Activated CD4-positive, alpha-beta memory T cell treated with anti-CD3 and anti-CD28 coated beads for 36 hours (primary cell): Measurements from ENCODE around the gene ATN1. TPM values are rescaled to one million over a fixed set of nuclear protein-coding genes. Genes with fewer than 3 reads are reported as not detected.

Experiments used
- CTCF ChIA-PET: fragments of 350-600 bp; sonication (Branson Sonifier 250); formaldehyde crosslinking; loops from one replicate; lab custom pipeline; 2021; ENCODE audit warnings: antibody characterized with exemption, inconsistent platforms; lab: Charles Lee
- POLR2A ChIA-PET: fragments of 350-600 bp; sonication (Branson Sonifier 250); formaldehyde crosslinking; loops from one replicate; lab custom pipeline; 2021; ENCODE audit warnings: antibody characterized with exemption; lab: Charles Lee
- DNase-seq: peaks from one replicate; pipeline ENCODE4 v3.0.0-alpha.2; 2020
- H3K27ac Mint-ChIP-seq: one replicate; pipeline ENCODE4 v1.8.0; 2021; ENCODE audit warnings: mixed read lengths
- H3K27me3 Mint-ChIP-seq: one replicate; pipeline ENCODE4 v1.8.0; 2021; ENCODE audit warnings: mixed read lengths
- H3K36me3 Mint-ChIP-seq: one replicate; pipeline ENCODE4 v1.8.0; 2021; ENCODE audit warnings: mixed read lengths
- H3K4me1 Mint-ChIP-seq: one replicate; pipeline ENCODE4 v1.8.0; 2021; ENCODE audit warnings: low read depth, mixed read lengths
- H3K4me3 Mint-ChIP-seq: one replicate; pipeline ENCODE4 v1.8.0; 2021; ENCODE audit warnings: mild to moderate bottlenecking, mixed read lengths
- H3K9me3 Mint-ChIP-seq: one replicate; pipeline ENCODE4 v1.8.0; 2021; ENCODE audit warnings: mixed read lengths
- intact Hi-C: fragments of 100-400 bp; cut with micrococcal nuclease; formaldehyde crosslinking; loops from one replicate; pipeline ENCODE4 v1.15.1; 2023
- total RNA-seq, 2 experiments: library from RNA; stranded (reverse); gene quantifications; one replicate each; pipeline ENCODE4 v1.2.3, GENCODE V29; 2021

The ATN1 gene
- total RNA-seq, 2 experiments from 2014 or later = 34.8 to 37.8 TPM

GRCh38 chr12:6916426-6917200, 11.1 kb upstream of the ATN1 start:
- POLR2A ChIA-PET = interaction anchor here (1.0 to 2.5 kb wide), 3 partner anchors 9 to 36 kb away, joined by 3 to 10 read pairs (median 4); no protein-coding TSS in a partner anchor
- H3K4me3 Mint-ChIP-seq = no peak overlapping the region
- H3K36me3 Mint-ChIP-seq = peaks cover 34% of the 10 kb centered on the region
- H3K27ac Mint-ChIP-seq = no peak overlapping the region
- CTCF ChIA-PET = interaction anchor here (1.0 to 1.1 kb wide), 4 partner anchors 10 to 44 kb away, joined by 3 to 5 read pairs (median 4); partner anchors contain the start of gene SPSB2
- H3K27me3 Mint-ChIP-seq = no peaks in the 10 kb centered on the region
- DNase-seq = no peak
- peaks cover 34% of the 10 kb centered on the region for H3K4me1 Mint-ChIP-seq
- H3K9me3 Mint-ChIP-seq = no peaks in the 10 kb centered on the region
- intact Hi-C loops = no loop called here

DNA sequence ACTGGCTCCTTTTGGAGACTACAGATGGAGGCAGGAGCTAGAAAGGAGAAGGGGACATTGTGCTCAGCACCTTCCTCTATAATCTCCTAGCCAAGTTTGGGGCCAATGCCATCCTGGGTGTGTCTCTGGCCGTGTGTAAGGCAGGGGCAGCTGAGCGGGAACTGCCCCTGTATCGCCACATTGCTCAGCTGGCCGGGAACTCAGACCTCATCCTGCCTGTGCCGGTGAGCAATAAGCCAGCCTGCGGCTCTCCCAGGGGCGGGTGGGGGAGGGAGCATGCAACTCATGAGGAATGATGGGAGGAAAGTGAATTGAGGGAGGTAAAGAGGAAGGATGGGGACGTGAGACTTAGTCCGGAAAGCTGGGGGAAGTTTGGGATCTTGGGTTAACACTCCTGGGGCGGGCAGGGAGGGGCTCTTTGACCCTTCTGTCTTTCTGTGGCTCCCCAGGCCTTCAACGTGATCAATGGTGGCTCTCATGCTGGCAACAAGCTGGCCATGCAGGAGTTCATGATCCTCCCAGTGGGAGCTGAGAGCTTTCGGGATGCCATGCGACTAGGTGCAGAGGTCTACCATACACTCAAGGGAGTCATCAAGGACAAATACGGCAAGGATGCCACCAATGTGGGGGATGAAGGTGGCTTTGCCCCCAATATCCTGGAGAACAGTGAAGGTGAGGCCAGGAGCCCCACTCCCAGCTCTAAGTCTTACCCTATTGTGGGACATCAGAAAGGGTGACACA, 10.1 kb upstream of the ATN1 start:
- Mint-ChIP-seq H3K27ac (no peak overlapping the region), H3K4me3 (no peak overlapping the region), H3K9me3 (no peaks in the 10 kb centered on the region), H3K27me3 (no peaks in the 10 kb centered on the region), H3K4me1 (peaks cover 33% of the 10 kb centered on the region), H3K36me3 (peaks cover 39% of the 10 kb centered on the region)
- POLR2A ChIA-PET = interaction anchor here (1.0 to 1.1 kb wide), 2 partner anchors 20 to 37 kb away, joined by 3 to 4 read pairs; no protein-coding TSS in a partner anchor
- CTCF ChIA-PET = interaction anchor here (1.0 kb wide), 1 partner anchor 27 kb away, joined by 3 read pairs; no protein-coding TSS in a partner anchor
- no peak for DNase-seq
- intact Hi-C loops = no loop called here

DNA sequence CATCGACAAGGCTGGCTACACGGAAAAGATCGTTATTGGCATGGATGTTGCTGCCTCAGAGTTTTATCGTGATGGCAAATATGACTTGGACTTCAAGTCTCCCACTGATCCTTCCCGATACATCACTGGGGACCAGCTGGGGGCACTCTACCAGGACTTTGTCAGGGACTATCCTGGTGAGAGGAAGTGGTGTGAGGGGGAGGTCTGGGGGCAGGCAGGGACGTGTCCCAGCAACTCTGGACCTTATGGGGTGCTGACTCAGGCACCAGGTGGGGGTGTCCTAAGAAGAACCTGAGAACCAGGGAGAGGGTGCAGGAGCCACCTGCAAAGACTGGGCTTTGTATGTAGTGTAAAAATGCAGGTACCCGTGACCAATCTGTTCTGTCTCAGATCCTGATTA, 8.2 kb upstream of the ATN1 start:
- Mint-ChIP-seq H3K27ac (peak overlapping the region; percentile 66), H3K36me3 (peaks cover 42% of the 10 kb centered on the region), H3K4me1 (peaks cover 29% of the 10 kb centered on the region), H3K9me3 (no peaks in the 10 kb centered on the region), H3K27me3 (no peaks in the 10 kb centered on the region), H3K4me3 (no peak overlapping the region)
- intact Hi-C loops = no loop called here
- ChIA-PET POLR2A (interaction anchor here (1.3 to 1.4 kb wide), 2 partner anchors 24 to 42 kb away, joined by 4 read pairs; partner anchors contain the start of genes C12orf57 and RNU7-1), CTCF (interaction anchor here (0.8 to 1.8 kb wide), 4 partner anchors 18 to 192 kb away, joined by 3 to 5 read pairs (median 3); no protein-coding TSS in a partner anchor)
- no peak for DNase-seq

DNA sequence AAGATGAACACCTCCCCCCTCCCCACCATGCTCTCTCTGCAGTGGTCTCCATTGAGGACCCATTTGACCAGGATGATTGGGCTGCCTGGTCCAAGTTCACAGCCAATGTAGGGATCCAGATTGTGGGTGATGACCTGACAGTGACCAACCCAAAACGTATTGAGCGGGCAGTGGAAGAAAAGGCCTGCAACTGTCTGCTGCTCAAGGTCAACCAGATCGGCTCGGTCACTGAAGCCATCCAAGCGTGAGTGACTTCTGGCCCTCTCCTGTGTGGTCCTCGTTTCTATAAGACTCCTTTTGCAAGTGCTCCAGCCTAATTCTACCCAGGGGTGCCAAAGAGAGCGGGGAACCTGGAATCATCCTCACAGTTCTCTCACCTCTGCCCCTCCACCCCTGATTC, 6.2 kb upstream of the ATN1 start:
- intact Hi-C loops = loop anchor here (5.0 kb wide), 1 partner anchor 171 kb away; the partner anchor contains the start of gene C1R
- Mint-ChIP-seq H3K9me3 (no peaks in the 10 kb centered on the region), H3K4me1 (peaks cover 30% of the 10 kb centered on the region), H3K36me3 (peaks cover 34% of the 10 kb centered on the region), H3K4me3 (no peak overlapping the region), H3K27me3 (no peaks in the 10 kb centered on the region), H3K27ac (no peak overlapping the region)
- ChIA-PET POLR2A (interaction anchor here (1.5 kb wide), 2 partner anchors 18 to 22 kb away, joined by 3 read pairs; partner anchors contain the start of genes C12orf57 and RNU7-1), CTCF (interaction anchor here (0.7 to 1.4 kb wide), 5 partner anchors 10 to 97 kb away, joined by 3 to 4 read pairs (median 3); partner anchors contain the start of gene LPCAT3)
- no peak for DNase-seq

DNA sequence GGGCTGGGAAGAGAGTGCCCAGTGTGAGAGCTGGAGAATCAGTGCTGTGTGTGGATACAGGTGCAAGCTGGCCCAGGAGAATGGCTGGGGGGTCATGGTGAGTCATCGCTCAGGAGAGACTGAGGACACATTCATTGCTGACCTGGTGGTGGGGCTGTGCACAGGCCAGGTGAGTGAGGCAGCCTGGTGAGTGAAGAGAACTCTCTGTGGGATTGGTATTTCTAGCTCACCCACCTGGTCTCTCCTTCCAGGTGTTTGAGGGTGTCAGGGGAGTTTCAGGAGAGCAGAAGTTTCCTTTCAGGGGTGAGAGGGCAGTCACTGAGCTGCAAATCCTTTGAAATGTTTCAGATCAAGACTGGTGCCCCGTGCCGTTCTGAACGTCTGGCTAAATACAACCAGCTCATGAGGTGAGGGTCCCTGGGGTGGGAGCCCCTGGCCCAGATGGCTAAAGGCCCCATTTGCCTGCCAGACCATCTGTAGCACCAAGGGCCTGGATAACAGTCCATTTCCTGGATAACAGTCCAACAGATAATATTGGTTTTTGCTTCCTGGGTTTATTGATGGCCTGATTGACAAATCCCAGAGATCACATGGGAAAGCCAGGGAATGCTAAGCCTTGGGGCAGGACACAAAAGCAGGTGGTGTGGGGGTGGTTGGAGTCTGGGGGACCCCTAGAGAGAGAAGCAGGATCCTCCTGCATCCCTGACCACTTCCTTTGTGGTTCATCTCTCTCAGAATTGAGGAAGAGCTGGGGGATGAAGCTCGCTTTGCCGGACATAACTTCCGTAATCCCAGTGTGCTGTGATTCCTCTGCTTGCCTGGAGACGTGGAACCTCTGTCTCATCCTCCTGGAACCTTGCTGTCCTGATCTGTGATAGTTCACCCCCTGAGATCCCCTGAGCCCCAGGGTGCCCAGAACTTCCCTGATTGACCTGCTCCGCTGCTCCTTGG, 5.5 kb upstream of the ATN1 start:
- no peaks in the 10 kb centered on the region for H3K9me3 Mint-ChIP-seq
- H3K4me3 Mint-ChIP-seq = no peak overlapping the region
- DNase-seq = no peak
- peaks cover 28% of the 10 kb centered on the region for H3K36me3 Mint-ChIP-seq
- H3K27me3 Mint-ChIP-seq = no peaks in the 10 kb centered on the region
- ChIA-PET POLR2A (interaction anchor here (1.5 kb wide), 2 partner anchors 17 to 21 kb away, joined by 3 read pairs; partner anchors contain the start of genes C12orf57 and RNU7-1), CTCF (interaction anchor here (0.7 to 4.8 kb wide), 7 partner anchors 10 to 96 kb away, joined by 3 to 42 read pairs (median 4); partner anchors contain the start of genes C12orf57, LPCAT3 and RNU7-1)
- peaks cover 37% of the 10 kb centered on the region for H3K4me1 Mint-ChIP-seq
- intact Hi-C loops = loop anchor here (5.0 kb wide), 1 partner anchor 170 kb away; the partner anchor contains the start of gene C1R
- no peak overlapping the region for H3K27ac Mint-ChIP-seq

- ChIA-PET CTCF (interaction anchor here (0.7 to 4.8 kb wide), 11 partner anchors 11 to 186 kb away, joined by 3 to 42 read pairs (median 12); partner anchors contain the start of genes C12orf57, C1RL, ENO2 and RNU7-1), POLR2A (interaction anchor here (0.8 to 4.7 kb wide), 6 partner anchors 14 to 51 kb away, joined by 3 to 39 read pairs (median 6); partner anchors contain the start of genes C12orf57, RNU7-1 and SPSB2)
- Mint-ChIP-seq H3K9me3 (no peaks in the 10 kb centered on the region), H3K4me3 (no peak overlapping the region), H3K27ac (no peak overlapping the region), H3K4me1 (peaks cover 37% of the 10 kb centered on the region), H3K36me3 (peaks cover 22% of the 10 kb centered on the region), H3K27me3 (no peaks in the 10 kb centered on the region)
- intact Hi-C loops = loop anchor here (5.0 kb wide), 1 partner anchor 169 kb away; the partner anchor contains the start of gene C1R
- DNase-seq = no peak
Measured at GRCh38 chr12:6923003-6923732, 4.6 kb upstream of the ATN1 start.

- Mint-ChIP-seq H3K27me3 (no peaks in the 10 kb centered on the region), H3K4me1 (peaks cover 41% of the 10 kb centered on the region), H3K36me3 (peaks cover 25% of the 10 kb centered on the region), H3K27ac (no peak overlapping the region), H3K4me3 (no peak overlapping the region), H3K9me3 (no peaks in the 10 kb centered on the region)
- ChIA-PET POLR2A (interaction anchor here (0.8 to 4.7 kb wide), 5 partner anchors 11 to 51 kb away, joined by 3 to 39 read pairs (median 10); partner anchors contain the start of genes C12orf57, RNU7-1 and SPSB2), CTCF (interaction anchor here (0.6 to 4.8 kb wide), 17 partner anchors 10 to 185 kb away, joined by 3 to 42 read pairs (median 8); partner anchors contain the start of genes C12orf57, C1RL, ENO2 and RNU7-1)
- intact Hi-C loops = loop anchor here (1.0 to 5.0 kb wide), 6 partner anchors 14 to 185 kb away; partner anchors contain the start of genes C12orf57, C1R and C1RL
- DNase-seq = no peak
Measured at GRCh38 chr12:6923851-6924250, 3.9 kb upstream of the ATN1 start.

DNA sequence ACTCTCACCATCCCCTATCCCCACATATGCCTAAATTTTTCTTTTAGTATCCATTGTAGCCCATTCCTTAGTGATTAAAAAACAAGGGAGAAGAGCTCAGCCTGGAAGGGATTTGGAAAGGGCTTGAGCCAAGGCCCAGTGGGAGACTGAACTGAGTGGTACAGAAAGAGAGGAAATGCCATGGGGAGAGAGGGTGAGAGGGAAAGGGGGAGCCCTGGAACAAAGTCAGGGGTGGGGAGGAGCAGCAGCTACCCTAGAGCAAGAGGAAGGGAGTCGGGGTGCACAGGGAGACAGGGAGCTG, 2.6 kb upstream of the ATN1 start:
- intact Hi-C loops = loop anchor here (2.0 kb wide), 2 partner anchors 36 to 184 kb away; partner anchors contain the start of gene C1RL
- Mint-ChIP-seq H3K36me3 (peaks cover 16% of the 10 kb centered on the region), H3K27me3 (no peaks in the 10 kb centered on the region), H3K4me1 (peaks cover 48% of the 10 kb centered on the region), H3K9me3 (no peaks in the 10 kb centered on the region), H3K4me3 (no peak overlapping the region), H3K27ac (peak overlapping the region; percentile 60)
- CTCF ChIA-PET = interaction anchor here (0.6 to 4.8 kb wide), 22 partner anchors 8 to 188 kb away, joined by 3 to 42 read pairs (median 8); partner anchors contain the start of genes C12orf57, C1RL, ENO2 and RNU7-1
- no peak for DNase-seq
- POLR2A ChIA-PET = interaction anchor here (1.4 to 4.7 kb wide), 6 partner anchors 9 to 53 kb away, joined by 3 to 39 read pairs (median 10); partner anchors contain the start of genes C12orf57, ENO2, RNU7-1 and SPSB2

DNA sequence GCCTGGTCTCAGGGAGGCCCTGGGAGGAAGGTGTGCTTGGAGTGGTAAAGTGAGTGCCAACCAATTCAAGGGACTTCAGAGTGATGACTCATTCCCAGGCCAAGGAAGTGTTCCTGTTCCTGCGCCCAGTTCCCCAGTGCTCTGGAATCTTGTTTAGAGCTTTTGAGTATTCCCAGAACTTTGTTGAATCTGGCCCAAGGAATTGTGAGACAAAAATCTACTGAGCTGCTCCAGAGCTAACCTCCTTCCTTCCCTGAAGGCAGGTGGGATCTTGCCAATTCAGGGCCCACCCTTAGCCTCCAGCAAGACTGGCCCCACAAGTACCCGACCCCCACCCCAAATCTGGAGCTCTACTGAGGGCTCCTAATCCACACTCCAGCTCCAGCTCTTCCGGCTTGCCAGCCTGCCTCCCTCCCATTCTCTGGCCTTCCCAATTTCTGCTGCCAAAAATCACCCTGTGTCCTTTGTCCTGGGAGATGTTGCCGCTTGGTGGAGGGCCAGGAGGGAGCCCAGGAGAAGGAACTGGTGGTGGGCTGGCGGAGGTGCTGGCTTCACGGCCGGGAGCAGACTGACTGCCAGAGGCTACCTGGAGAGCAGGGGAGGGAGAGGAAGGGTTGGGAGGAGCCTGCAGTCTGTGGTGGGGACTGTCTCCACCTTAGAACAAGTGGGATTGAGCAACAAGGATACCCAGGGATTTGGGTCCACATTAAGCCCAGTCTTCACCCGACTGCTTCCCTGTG, 2.0 kb upstream of the ATN1 start:
- no peak overlapping the region for H3K4me3 Mint-ChIP-seq
- no peaks in the 10 kb centered on the region for H3K9me3 Mint-ChIP-seq
- DNase-seq = no peak
- CTCF ChIA-PET = interaction anchor here (0.6 to 4.8 kb wide), 23 partner anchors 8 to 187 kb away, joined by 3 to 42 read pairs (median 7); partner anchors contain the start of genes C12orf57, C1RL, ENO2 and RNU7-1
- no peak overlapping the region for H3K27ac Mint-ChIP-seq
- H3K4me1 Mint-ChIP-seq = peaks cover 50% of the 10 kb centered on the region
- H3K27me3 Mint-ChIP-seq = no peaks in the 10 kb centered on the region
- POLR2A ChIA-PET = interaction anchor here (0.7 to 4.7 kb wide), 7 partner anchors 9 to 59 kb away, joined by 3 to 39 read pairs (median 10); partner anchors contain the start of genes C12orf57, ENO2, RNU7-1 and SPSB2
- H3K36me3 Mint-ChIP-seq = peaks cover 16% of the 10 kb centered on the region
- intact Hi-C loops = loop anchor here (2.0 kb wide), 2 partner anchors 35 to 183 kb away; partner anchors contain the start of gene C1RL
